ENCODE measurements around the gene RAB19. TPM values are rescaled to one million over a fixed set of nuclear protein-coding genes. Genes with fewer than 3 reads are reported as not detected.

Gene RAB19
- total and polyA plus RNA-seq, 2 of the 13 experiments (the other 11 are each of a cell fraction or from before 2014, with no cell fraction given): 0.31 TPM; not detected in 1

DNA sequence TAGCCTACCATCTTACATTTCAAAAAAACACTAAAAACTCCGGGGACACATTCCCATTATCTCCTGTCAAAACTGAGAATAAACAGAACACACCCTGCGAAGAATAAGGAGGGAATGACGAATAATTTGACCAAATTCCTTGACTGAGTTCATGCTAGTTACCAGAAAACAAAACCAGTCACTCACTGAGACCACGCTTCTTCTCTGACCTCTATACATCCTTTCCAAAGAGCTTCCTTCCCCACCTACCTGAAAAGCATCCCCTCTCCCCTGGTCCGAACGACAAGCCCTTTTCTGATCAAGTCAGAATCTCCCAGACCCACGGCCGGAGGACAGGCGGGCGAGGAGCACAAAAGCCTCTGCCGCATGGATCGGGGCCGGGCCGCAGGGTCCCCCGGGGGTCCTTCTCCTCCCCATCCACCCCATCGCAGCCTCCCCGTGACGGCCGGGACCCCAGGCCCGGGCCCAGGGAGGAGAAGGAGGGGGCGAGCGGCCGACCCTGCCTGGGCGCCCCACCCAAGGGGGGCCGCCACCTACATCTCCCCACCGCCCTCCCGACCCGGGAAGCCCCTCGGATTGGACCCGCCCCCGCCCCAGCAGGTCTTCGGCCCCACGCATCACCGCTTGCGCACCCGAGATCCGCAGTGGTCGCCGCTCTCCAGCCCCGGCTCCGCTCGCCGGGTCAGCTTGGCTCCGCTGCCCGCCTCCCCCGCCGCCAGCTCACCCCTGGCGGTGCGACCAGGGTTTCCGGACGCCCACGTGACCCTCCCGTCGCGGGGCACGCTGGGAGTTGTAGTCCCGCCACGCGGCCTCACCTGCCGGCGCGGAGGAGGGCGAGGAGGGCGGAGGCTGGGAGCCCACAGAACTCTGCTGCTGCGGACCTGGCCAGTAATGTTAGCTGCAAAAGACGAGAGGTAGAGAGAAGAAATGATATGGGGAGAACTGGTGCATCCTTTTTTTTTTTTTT, 5.8 kb upstream of the RAB19 start, which contains the start of gene SLC37A3 (continued):
- TF ChIP-seq, protein P1, sequence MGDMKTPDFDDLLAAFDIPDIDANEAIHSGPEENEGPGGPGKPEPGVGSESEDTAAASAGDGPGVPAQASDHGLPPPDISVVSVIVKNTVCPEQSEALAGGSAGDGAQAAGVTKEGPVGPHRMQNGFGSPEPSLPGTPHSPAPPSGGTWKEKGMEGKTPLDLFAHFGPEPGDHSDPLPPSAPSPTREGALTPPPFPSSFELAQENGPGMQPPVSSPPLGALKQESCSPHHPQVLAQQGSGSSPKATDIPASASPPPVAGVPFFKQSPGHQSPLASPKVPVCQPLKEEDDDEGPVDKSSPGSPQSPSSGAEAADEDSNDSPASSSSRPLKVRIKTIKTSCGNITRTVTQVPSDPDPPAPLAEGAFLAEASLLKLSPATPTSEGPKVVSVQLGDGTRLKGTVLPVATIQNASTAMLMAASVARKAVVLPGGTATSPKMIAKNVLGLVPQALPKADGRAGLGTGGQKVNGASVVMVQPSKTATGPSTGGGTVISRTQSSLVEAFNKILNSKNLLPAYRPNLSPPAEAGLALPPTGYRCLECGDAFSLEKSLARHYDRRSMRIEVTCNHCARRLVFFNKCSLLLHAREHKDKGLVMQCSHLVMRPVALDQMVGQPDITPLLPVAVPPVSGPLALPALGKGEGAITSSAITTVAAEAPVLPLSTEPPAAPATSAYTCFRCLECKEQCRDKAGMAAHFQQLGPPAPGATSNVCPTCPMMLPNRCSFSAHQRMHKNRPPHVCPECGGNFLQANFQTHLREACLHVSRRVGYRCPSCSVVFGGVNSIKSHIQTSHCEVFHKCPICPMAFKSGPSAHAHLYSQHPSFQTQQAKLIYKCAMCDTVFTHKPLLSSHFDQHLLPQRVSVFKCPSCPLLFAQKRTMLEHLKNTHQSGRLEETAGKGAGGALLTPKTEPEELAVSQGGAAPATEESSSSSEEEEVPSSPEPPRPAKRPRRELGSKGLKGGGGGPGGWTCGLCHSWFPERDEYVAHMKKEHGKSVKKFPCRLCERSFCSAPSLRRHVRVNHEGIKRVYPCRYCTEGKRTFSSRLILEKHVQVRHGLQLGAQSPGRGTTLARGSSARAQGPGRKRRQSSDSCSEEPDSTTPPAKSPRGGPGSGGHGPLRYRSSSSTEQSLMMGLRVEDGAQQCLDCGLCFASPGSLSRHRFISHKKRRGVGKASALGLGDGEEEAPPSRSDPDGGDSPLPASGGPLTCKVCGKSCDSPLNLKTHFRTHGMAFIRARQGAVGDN (CRISPR knock-in tag; IDR thresholded peaks at IDR 0.05): peak; percentile 76
- TF ChIP-seq ZFYVE20 (CRISPR knock-in tag; IDR thresholded peaks at IDR 0.05; ENCODE audit: borderline replicate concordance, low read depth) (no peak), ZNF792 (CRISPR knock-in tag; IDR thresholded peaks at IDR 0.05) (peak; percentile 29; the same call in 1 of the 2 replicates), PHF8 (CRISPR knock-in tag; IDR thresholded peaks at IDR 0.05) (peak; percentile 85), ERF (CRISPR knock-in tag; IDR thresholded peaks at IDR 0.05) (peak; percentile 68; the same call in 1 of the 2 replicates), SMARCC2 (IDR thresholded peaks at IDR 0.05) (no peak), HMG20A (CRISPR knock-in tag; IDR thresholded peaks at IDR 0.05; ENCODE audit: borderline replicate concordance) (no peak), KDM2A (CRISPR knock-in tag; IDR thresholded peaks at IDR 0.05; ENCODE audit: borderline replicate concordance, low read depth) (peak; percentile 85), AHR (CRISPR knock-in tag; IDR thresholded peaks at IDR 0.05) (0 out of 2 replicates have a peak, but pooled peaks have one; percentile 66), BHLHE40 (IDR thresholded peaks at IDR 0.05; ENCODE audit: low read length) (peak; percentile 54), MYNN (CRISPR knock-in tag; IDR thresholded peaks at IDR 0.05; ENCODE audit: low read depth) (no peak), PCBP1 (IDR thresholded peaks at IDR 0.05; ENCODE audit: borderline replicate concordance, low read depth, low read length) (no peak), FOXO1 (CRISPR knock-in tag; IDR thresholded peaks at IDR 0.05) (0 out of 2 replicates have a peak, but pooled peaks have one; percentile 12), ZNF569 (CRISPR knock-in tag; IDR thresholded peaks at IDR 0.05; ENCODE audit: borderline replicate concordance) (no peak), ARHGAP35 (CRISPR knock-in tag; IDR thresholded peaks at IDR 0.05; ENCODE audit: borderline replicate concordance) (no peak), POLR2G (IDR thresholded peaks at IDR 0.05; ENCODE audit: low read depth, low read length) (peak; percentile 77), ZSCAN9 (CRISPR knock-in tag; IDR thresholded peaks at IDR 0.05; ENCODE audit: borderline replicate concordance) (no peak; the same call in 1 of the 2 replicates), ZNF672 (CRISPR knock-in tag; IDR thresholded peaks at IDR 0.05) (no peak), MAZ (IDR thresholded peaks at IDR 0.05; ENCODE audit: borderline replicate concordance, low read depth, low read length) (peak; percentile 45; the same call in 1 of the 2 replicates), MAZ (CRISPR knock-in tag; IDR thresholded peaks at IDR 0.05; ENCODE audit: low read depth) (peak; percentile 85), NONO (IDR thresholded peaks at IDR 0.05) (no peak), NONO (CRISPR knock-in tag; conservative IDR thresholded peaks at IDR 0.05) (peak; percentile 41; the same call in 1 of the 2 replicates), TEAD3 (CRISPR knock-in tag; optimal IDR thresholded peaks at IDR 0.05; ENCODE audit: borderline replicate concordance) (no peak), ZNF772 (CRISPR knock-in tag; IDR thresholded peaks at IDR 0.05) (peak; percentile 84)
- TF ChIP-seq, protein P2, sequence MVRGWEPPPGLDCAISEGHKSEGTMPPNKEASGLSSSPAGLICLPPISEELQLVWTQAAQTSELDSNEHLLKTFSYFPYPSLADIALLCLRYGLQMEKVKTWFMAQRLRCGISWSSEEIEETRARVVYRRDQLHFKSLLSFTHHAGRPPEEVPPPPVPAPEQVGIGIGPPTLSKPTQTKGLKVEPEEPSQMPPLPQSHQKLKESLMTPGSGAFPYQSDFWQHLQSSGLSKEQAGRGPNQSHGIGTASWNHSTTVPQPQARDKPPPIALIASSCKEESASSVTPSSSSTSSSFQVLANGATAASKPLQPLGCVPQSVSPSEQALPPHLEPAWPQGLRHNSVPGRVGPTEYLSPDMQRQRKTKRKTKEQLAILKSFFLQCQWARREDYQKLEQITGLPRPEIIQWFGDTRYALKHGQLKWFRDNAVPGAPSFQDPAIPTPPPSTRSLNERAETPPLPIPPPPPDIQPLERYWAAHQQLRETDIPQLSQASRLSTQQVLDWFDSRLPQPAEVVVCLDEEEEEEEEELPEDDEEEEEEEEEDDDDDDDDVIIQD (CRISPR knock-in tag; IDR thresholded peaks at IDR 0.05; ENCODE audit: low read depth): 0 out of 2 replicates have a peak, but pooled peaks have one; percentile 23

Data from HepG2 (cell line).